NT2/D1 (cell line): Measurements from ENCODE around the gene TNFRSF8.

Experiments used
- SUZ12 ChIP-seq: IDR thresholded peaks from 2 replicates; pipeline ENCODE4 v1.6.1; 2011; ENCODE audit not compliant: insufficient read length, insufficient read depth; ENCODE audit errors: extremely low read depth
- YY1 ChIP-seq: IDR thresholded peaks from 2 replicates; pipeline ENCODE4 v1.6.1; 2011; ENCODE audit not compliant: insufficient read length, insufficient read depth
- ZNF274 ChIP-seq: IDR thresholded peaks from 2 replicates; pipeline ENCODE4 v1.6.1; 2011; ENCODE audit warnings: mild to moderate bottlenecking, low read depth, low read length

GRCh38 chr1:12098786-12099185 lies 35.7 kb downstream of the TNFRSF8 start:
- no peak for TF ChIP-seq SUZ12
- no peak for TF ChIP-seq YY1
- no peak for TF ChIP-seq ZNF274
